Measurements from ENCODE around the gene NDUFB10. TPM values are rescaled to one million over a fixed set of nuclear protein-coding genes. Genes with fewer than 3 reads are reported as not detected.

NDUFB10 gene
- total RNA-seq, 1 donor, result 109 TPM

DNA sequence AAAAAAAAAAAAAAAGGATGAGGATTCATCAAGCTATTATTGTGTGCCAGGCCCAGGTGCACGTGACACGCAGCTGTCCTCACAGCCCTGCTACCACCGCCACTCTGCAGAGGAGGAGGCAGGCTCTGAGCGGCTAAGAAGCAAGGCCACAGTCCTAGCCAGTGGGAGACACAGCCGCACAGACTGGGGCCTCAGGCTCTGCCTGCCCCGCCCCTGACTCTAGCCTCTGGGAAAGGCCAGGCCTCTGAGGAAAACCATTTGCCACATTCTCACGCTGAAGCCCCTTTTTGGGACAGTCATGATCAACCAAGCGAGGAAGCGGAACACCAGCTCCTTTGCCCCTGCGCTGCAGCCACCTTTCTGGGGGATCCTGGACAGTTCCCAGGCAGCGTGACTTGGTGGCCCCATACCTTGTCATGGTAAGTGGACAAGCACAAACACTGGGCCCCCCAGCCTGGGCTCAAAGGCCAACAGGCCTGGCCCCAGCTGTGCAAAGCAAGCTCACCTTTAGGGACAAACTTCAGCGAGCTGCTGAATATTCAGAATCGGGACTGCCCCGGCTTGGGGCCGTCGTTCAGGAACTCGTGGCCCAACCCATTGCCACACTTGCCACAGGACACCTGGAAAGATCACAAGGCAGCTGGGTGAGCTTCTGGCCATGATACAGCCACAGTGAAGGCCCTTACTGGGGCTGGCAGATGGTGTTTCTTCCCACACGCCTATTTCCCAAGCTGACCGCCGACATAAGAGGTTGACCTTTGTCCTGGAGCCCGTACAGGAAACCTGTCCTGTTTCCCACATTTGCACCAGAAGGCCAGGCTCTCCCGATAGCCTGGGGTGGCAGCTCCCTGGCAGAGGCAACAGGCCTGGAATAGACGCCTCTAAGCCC, 18.8 kb upstream of the NDUFB10 start:
- no peak overlapping the region for H3K27ac ChIP-seq (ENCODE audit: low read depth, low read length)
- no peak overlapping the region for H3K4me2 ChIP-seq (ENCODE audit: insufficient read depth, low read length)
- TF ChIP-seq, protein P1, sequence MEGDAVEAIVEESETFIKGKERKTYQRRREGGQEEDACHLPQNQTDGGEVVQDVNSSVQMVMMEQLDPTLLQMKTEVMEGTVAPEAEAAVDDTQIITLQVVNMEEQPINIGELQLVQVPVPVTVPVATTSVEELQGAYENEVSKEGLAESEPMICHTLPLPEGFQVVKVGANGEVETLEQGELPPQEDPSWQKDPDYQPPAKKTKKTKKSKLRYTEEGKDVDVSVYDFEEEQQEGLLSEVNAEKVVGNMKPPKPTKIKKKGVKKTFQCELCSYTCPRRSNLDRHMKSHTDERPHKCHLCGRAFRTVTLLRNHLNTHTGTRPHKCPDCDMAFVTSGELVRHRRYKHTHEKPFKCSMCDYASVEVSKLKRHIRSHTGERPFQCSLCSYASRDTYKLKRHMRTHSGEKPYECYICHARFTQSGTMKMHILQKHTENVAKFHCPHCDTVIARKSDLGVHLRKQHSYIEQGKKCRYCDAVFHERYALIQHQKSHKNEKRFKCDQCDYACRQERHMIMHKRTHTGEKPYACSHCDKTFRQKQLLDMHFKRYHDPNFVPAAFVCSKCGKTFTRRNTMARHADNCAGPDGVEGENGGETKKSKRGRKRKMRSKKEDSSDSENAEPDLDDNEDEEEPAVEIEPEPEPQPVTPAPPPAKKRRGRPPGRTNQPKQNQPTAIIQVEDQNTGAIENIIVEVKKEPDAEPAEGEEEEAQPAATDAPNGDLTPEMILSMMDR (IDR thresholded peaks at IDR 0.05; ENCODE audit: extremely low read depth, low read depth, low read length), result no peak
- no peak overlapping the region for H2AFZ ChIP-seq (ENCODE audit: low read length)
- DNase-seq (ENCODE audit: insufficient read length, low spot score, missing footprints), result peak; percentile 36
- H4K20me1 ChIP-seq (ENCODE audit: insufficient read depth, low read length), result no peaks in the 10 kb centered on the region
- no peak overlapping the region for H3K4me3 ChIP-seq (ENCODE audit: insufficient read depth, low read length)
- no peaks in the 10 kb centered on the region for H3K9me3 ChIP-seq (ENCODE audit: low read depth, low read length)
- no peaks in the 10 kb centered on the region for H3K79me2 ChIP-seq (ENCODE audit: insufficient read depth, low read length)
- H3K36me3 ChIP-seq (ENCODE audit: insufficient read depth, low read length), result peaks cover 14% of the 10 kb centered on the region
- H3K4me1 ChIP-seq (ENCODE audit: insufficient read depth, low read length), result peaks cover 10% of the 10 kb centered on the region
- H3K27me3 ChIP-seq (ENCODE audit: insufficient read depth, low read length), result no peaks in the 10 kb centered on the region

DNA sequence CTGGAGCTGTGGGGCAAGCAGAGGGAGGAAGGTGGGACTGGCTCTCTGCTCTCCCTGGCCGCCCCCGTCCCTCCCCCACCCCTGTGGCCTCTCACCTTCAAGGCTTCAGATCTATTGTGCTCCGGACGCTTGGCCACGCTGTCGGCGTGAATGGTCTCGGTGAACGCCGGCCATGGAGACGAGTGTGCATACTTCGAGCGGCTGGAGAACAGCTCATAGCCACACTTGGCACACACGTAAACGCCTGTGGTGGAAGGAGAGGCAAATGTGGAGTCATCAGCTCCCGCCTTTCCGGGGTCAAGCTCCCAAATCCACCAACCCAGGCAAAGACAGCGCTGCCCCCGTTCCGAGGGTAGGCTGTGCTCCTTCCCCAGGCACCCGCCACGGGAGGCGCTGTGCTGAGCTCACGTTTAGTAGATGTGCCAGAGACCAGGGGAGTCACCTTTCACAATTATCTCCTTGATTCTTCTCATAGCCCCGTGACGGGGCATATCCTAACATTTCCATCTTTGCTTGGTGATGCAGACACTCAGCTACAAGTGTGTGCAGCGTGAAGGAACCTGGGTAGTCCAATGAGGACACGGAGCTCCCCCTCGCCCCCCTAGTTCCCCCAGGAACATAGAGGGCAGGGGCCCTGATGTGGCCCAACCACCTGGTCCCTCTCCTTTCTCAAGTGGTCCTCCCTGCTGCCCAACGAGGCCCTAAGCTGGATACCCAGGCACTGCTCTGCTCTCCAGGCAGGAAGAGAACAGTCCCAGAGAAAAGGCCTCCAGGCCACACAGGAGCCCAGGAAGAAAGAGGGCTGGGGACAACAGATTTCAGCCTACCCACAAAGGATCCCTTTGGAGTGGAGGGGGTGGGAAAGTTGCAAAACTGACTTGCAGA, 17.9 kb upstream of the NDUFB10 start:
- Histone ChIP-seq H3K27me3 (ENCODE audit: insufficient read depth, low read length) (no peaks in the 10 kb centered on the region), H3K9me3 (ENCODE audit: low read depth, low read length) (no peaks in the 10 kb centered on the region), H2AFZ (ENCODE audit: low read length) (no peak overlapping the region), H3K4me3 (ENCODE audit: insufficient read depth, low read length) (peak overlapping the region; percentile 94), H3K27ac (ENCODE audit: low read depth, low read length) (no peak overlapping the region), H3K4me2 (ENCODE audit: insufficient read depth, low read length) (peak overlapping the region; percentile 95), H3K36me3 (ENCODE audit: insufficient read depth, low read length) (peaks cover 14% of the 10 kb centered on the region), H3K4me1 (ENCODE audit: insufficient read depth, low read length) (peaks cover 10% of the 10 kb centered on the region), H4K20me1 (ENCODE audit: insufficient read depth, low read length) (no peaks in the 10 kb centered on the region), H3K79me2 (ENCODE audit: insufficient read depth, low read length) (no peaks in the 10 kb centered on the region)
- TF ChIP-seq, protein P1 (IDR thresholded peaks at IDR 0.05; ENCODE audit: extremely low read depth, low read depth, low read length), result no peak
- DNase-seq (ENCODE audit: insufficient read length, low spot score, missing footprints), result peak; percentile 83

DNA sequence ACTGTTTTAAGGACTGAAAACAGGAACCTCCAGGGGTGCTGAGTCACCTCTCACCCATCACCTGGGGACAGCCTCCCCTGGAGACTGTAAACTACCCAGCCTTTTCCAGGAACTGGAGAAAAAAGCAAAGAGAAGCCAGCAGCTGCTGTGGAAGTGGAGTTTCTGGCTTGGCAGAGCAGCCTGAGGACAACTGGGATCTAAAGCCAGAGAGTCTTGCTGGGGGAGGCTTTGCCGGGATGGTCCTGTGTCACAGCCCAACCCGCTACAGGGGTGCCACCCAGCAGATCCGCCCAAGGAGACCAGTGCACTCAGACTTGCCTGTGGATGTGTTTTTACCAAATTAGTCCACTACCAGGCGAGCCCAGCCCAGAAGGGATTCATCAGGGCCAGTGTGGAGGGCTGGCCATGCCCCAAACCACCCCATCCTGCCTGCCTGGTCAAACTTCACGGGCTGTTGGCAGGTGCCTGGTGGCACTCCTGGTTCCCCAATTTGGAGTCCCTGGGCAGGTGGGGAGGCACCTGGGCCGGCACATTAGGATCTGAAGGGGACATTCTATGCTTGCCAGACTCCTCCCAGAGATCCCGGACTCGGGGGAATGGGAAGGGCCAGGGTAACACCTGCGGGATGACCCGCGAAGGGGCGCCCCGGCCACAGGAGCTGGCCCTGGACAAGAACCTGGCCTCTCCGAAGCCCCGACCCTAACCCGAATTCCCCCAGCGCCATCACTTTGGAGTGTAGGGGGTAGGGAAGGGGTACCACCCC, 17.1 kb upstream of the NDUFB10 start:
- H3K27ac ChIP-seq (ENCODE audit: low read depth, low read length), result peak overlapping the region; percentile 33

More for the DNA sequence above, 17.1 kb upstream of the NDUFB10 start:
- peak; percentile 87 for DNase-seq (ENCODE audit: insufficient read length, low spot score, missing footprints)
- Histone ChIP-seq H3K4me1 (ENCODE audit: insufficient read depth, low read length) (peaks cover 10% of the 10 kb centered on the region), H3K36me3 (ENCODE audit: insufficient read depth, low read length) (peaks cover 14% of the 10 kb centered on the region), H3K79me2 (ENCODE audit: insufficient read depth, low read length) (no peaks in the 10 kb centered on the region), H3K9me3 (ENCODE audit: low read depth, low read length) (no peaks in the 10 kb centered on the region), H2AFZ (ENCODE audit: low read length) (peak overlapping the region; percentile 89), H3K4me2 (ENCODE audit: insufficient read depth, low read length) (peak overlapping the region; percentile 95), H3K4me3 (ENCODE audit: insufficient read depth, low read length) (peak overlapping the region; percentile 94), H4K20me1 (ENCODE audit: insufficient read depth, low read length) (no peaks in the 10 kb centered on the region), H3K27me3 (ENCODE audit: insufficient read depth, low read length) (no peaks in the 10 kb centered on the region)
- TF ChIP-seq, protein P1 (IDR thresholded peaks at IDR 0.05; ENCODE audit: extremely low read depth, low read depth, low read length), result no peak

All from osteoblast (primary cell).